Ascending aorta (tissue), 2 donors: ENCODE measurements around the gene SPSB1. TPM values are rescaled to one million over a fixed set of nuclear protein-coding genes. Genes with fewer than 3 reads are reported as not detected.

Experiments used
- DNase-seq, 2 donors: peaks; one replicate each; pipeline ENCODE4 v3.0.0-alpha.2; 2019; ENCODE audit warnings: low spot score in 2 of 2
- H3K27ac ChIP-seq, 2 donors: fragments of 200-600 bp; sonication (generic); one replicate each; pipeline ENCODE4 v1.5.1; 2016 to 2017; ENCODE audit warnings: mild to moderate bottlenecking in 1 of 2
- H3K27me3 ChIP-seq: fragments of 200-600 bp; sonication (generic); one replicate; pipeline ENCODE4 v1.5.1; 2017
- H3K36me3 ChIP-seq, 2 donors: fragments of 200-600 bp; sonication (generic); one replicate each; pipeline ENCODE4 v1.5.1; 2016
- H3K4me1 ChIP-seq, 2 donors: fragments of 200-600 bp; sonication (generic); one replicate each; pipeline ENCODE4 v1.5.1; 2016 to 2017; ENCODE audit warnings: mild to moderate bottlenecking in 1 of 2
- H3K4me3 ChIP-seq, 2 donors: fragments of 200-600 bp; sonication (generic); one replicate each; pipeline ENCODE4 v1.5.1; 2016 to 2017; ENCODE audit warnings: mild to moderate bottlenecking in 1 of 2
- H3K9me3 ChIP-seq, 2 donors: fragments of 200-600 bp; sonication (generic); one replicate each; pipeline ENCODE4 v1.5.1; 2016
- CTCF ChIP-seq, 3 experiments: fragments of 200-600 bp in 2 of 3; fragments of 450-650 bp in 1 of 3; sonication (generic) in 2 of 3; IDR thresholded peaks; one replicate each; pipeline ENCODE4 v1.5.1; 2016 to 2019; ENCODE audit warnings: antibody characterized with exemption in 3 of 3, mild to moderate bottlenecking in 1 of 3, moderate library complexity in 1 of 3
- intact Hi-C: fragments of 100-400 bp; cut with DNase I; formaldehyde crosslinking; loops from one replicate; pipeline ENCODE4 v1.15.1; 2023
- total RNA-seq: library from RNA; depleted of rRNA; stranded (reverse); fragments of >200 nt; gene quantifications from one replicate; pipeline ENCODE4 v1.1.0, GENCODE V29; 2016

SPSB1 gene
- total RNA-seq, 1 donor from 2014 or later = 64.9 TPM

GRCh38 chr1:9418851-9419250, 126.2 kb downstream of the SPSB1 start:
- intact Hi-C loops = no loop called here
- Histone ChIP-seq H3K27me3 (no peaks in the 10 kb centered on the region), H3K9me3 (no peaks in the 10 kb centered on the region), H3K27ac (no peak overlapping the region), H3K36me3 (no peaks in the 10 kb centered on the region), H3K4me3 (no peak overlapping the region), H3K4me1 (peaks cover 6 to 12% of the 10 kb centered on the region in 2 donors)
- no peak for DNase-seq
- no peak for TF ChIP-seq CTCF (IDR thresholded peaks at IDR 0.05)

Other genes with a start within 250 kb of the SPSB1 start
- 13.9 TPM for gene SLC2A5, start 223.3 kb upstream of the SPSB1 start, total RNA-seq
- gene GPR157, start 163.8 kb upstream of the SPSB1 start, total RNA-seq = 7.1 TPM
- gene H6PD, start 58.1 kb upstream of the SPSB1 start, total RNA-seq = 56.8 TPM
- gene SLC25A33, start 246.6 kb downstream of the SPSB1 start, total RNA-seq = 0.11 TPM